C4-2B (cell line): Measurements from ENCODE around the gene CAD.

Source experiments
- H3K27ac ChIP-seq: fragments of 450-650 bp; 2 replicates; pipeline ENCODE4 v1.5.1; 2017
- ZFX ChIP-seq: fragments of 450-650 bp; IDR thresholded peaks from 2 replicates; pipeline ENCODE4 v1.6.1; 2017
- TF ChIP-seq, protein P1 (sequence below): fragments of 450-650 bp; conservative IDR thresholded peaks from 2 replicates; pipeline ENCODE4 v1.5.1; 2017; ENCODE audit warnings: mild to moderate bottlenecking

The CAD gene

GRCh38 chr2:27178469-27178868 lies 38.7 kb upstream of the CAD start:
- TF ChIP-seq, protein P1, sequence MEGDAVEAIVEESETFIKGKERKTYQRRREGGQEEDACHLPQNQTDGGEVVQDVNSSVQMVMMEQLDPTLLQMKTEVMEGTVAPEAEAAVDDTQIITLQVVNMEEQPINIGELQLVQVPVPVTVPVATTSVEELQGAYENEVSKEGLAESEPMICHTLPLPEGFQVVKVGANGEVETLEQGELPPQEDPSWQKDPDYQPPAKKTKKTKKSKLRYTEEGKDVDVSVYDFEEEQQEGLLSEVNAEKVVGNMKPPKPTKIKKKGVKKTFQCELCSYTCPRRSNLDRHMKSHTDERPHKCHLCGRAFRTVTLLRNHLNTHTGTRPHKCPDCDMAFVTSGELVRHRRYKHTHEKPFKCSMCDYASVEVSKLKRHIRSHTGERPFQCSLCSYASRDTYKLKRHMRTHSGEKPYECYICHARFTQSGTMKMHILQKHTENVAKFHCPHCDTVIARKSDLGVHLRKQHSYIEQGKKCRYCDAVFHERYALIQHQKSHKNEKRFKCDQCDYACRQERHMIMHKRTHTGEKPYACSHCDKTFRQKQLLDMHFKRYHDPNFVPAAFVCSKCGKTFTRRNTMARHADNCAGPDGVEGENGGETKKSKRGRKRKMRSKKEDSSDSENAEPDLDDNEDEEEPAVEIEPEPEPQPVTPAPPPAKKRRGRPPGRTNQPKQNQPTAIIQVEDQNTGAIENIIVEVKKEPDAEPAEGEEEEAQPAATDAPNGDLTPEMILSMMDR: no peak
- no peak for TF ChIP-seq ZFX

DNA sequence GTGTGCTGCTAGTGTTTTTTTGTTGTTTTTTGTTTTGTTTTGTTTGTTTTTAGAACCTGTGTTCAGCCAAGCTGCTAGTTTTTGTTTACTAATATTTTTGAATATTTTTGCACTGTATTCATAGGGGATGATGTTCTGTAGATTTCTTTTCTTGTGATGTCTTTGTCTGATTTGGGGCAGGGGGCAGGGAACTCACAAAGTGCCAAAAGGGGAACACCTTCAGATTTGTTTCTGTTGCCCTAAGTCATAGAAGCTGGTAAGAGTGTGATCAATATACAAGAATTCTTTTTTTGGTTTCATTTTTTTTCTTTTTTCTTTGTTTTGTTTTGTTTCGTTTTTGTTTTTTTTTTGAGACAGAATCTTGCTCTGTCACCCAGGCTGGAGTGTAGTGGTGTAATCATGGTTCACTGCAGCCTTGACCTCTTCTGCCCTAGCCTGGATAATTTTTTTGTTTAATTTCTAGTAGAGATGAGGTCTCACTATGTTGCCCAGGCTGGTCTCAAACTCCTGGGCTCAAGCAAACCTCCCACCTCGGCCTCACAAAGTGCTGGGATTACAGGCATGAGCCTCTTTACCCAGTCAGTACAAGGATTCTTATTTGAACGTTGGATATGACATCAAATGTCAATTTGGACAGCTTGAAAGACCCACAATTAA lies 37.7 kb upstream of the CAD start:
- TF ChIP-seq ZFX: no peak
- TF ChIP-seq, protein P1: no peak
- no peak overlapping the region for H3K27ac ChIP-seq

More at GRCh38 chr2:27178469-27178868, 38.7 kb upstream of the CAD start:
- H3K27ac ChIP-seq: no peak overlapping the region

GRCh38 chr2:27182346-27182745 lies 34.8 kb upstream of the CAD start:
- no peak for TF ChIP-seq ZFX
- TF ChIP-seq, protein P1: no peak
- H3K27ac ChIP-seq: no peak overlapping the region

DNA sequence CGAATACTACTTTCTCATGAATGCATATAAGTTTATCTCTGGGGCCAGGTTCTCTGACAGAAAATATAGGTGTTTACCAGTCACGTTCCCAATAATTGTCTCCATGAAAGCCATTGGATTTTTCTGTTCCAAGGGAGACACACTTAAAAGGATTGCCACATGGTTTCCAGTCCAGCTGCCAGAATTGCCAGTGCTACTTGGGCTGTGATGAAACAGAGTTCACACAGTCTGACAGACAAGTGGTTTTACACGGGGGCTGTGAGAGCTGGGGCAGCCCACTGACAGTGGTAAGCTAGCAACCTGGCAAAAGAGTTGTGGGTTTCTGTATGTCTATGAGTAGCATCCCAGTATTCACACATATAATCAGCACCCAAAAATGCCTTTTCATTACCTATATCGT lies 33.1 kb upstream of the CAD start:
- H3K27ac ChIP-seq: no peak overlapping the region
- TF ChIP-seq ZFX: no peak
- TF ChIP-seq, protein P1: no peak

- no peak overlapping the region for H3K27ac ChIP-seq
- no peak for TF ChIP-seq ZFX
- TF ChIP-seq, protein P1: no peak
Measured at GRCh38 chr2:27185331-27186026, 31.7 kb upstream of the CAD start.

DNA sequence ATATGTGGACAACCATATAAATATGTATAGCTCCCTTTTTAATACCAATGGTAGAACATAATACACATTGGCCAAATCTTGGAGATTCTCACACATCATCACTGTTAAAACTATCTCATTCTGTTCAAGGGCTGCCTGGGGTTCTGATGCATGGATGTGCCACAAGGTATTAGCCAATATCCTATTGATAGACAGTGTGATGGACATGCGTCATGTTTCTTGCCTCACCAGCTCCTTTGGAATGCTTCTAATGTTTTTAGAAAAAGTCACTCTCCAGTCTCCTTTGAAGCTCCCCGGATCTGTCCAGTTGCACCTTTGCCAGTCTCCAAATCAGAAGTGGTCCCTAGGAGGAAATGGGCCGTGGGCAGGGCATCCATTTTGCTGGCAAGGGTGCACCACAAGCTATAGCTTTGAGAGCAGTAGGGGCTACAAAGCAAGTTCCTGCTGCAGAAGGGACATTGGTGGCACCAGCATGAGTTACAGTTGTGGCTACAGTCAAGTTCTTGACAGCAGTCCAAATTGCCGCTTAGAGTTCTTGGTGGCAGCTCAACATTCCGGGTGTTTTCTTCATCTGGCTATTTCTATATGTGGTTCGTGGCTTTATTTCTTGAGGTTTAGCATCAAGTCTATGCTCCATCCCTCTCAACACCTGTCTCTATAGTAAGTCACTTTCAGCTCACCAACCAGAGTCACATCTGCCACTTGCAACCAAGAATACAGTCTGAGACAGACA lies 30.4 kb upstream of the CAD start:
- no peak for TF ChIP-seq ZFX
- TF ChIP-seq, protein P1: no peak
- H3K27ac ChIP-seq: no peak overlapping the region

GRCh38 chr2:27189989-27190388 lies 27.2 kb upstream of the CAD start:
- TF ChIP-seq, protein P1: no peak
- TF ChIP-seq ZFX: no peak

More at GRCh38 chr2:27189989-27190388, 27.2 kb upstream of the CAD start:
- no peak overlapping the region for H3K27ac ChIP-seq
